Activated gamma-delta T cell treated with anti-CD3 and anti-CD28 coated beads, Interleukin-2, amount 50 U/mL, for 16 hours (primary cell): ENCODE data around the gene AOAH.
A peak's percentile ranks its signal among the peaks of the same experiment; 100 is the strongest.

Source experiments
- DNase-seq: peaks from one replicate; pipeline ENCODE4 v3.0.0-alpha.2; 2020; ENCODE audit warnings: low read depth

The AOAH gene

DNA sequence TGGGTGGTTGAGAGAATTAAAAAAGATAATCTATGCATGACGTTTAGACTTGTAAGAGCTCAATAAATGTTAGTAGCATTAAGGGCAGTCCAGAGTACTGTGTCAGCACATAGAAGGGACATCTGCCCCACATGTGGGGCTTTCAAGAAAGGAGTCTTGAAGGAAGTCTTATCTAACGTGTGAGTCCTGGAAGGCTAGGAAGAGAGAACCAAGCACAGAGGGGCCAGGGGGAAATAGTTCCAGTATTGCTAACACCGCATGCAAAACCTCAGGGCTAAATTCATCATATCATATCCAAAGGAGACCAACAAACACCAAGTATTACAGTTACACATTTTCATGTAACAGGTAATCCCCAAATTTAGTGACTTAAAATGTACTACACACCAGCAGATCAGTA is 122.7 kb downstream of the AOAH start:
- DNase-seq: no peak

DNA sequence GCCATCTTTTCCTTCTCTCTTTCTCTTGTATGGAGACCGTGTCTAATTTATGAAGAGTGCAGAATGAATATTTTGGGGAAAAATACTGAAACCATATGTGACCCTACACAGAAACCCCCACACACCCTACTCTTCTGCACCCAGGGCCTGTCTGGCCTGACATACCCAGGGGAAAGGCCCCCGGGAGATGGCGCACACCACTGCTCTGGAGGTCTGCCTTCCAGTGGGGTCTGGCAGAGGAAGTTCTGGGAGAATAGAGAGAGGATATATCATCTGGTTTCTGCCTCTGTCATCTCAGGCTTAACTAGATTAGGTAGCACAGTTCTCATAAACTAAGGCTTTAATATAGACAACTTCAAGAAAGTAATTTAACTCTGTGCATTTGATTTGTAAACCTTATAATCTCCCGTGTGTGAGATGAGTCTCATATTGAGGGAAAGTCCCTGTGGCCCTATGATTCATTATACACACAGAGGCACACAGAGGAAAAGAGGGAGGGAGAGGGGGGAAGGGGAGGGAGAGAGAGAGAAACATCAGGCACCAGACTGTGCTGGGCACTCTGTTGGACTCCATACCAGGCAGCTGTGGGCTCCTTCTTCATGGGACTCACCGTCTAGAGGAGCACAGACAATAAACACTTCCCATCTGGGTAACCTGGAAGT is 123.3 kb downstream of the AOAH start:
- peak; percentile 7 for DNase-seq

DNA sequence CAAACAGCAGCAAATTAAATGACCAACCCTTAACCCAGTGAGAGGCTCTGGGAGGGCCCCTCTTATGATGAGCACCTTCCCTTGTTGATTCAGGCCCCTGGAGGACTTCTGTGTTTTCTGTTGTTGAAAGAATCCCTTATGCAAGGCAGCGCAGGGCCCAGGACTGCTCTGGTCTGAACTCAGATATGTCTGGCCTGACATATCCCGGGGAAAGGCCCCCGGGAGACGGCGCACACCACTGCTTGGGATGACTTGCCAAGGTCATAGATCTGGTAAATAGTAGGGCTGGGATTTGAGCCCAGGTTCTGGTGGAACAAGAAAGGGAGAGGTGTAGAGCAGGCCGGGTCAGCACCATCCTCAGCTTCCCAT is 124.0 kb downstream of the AOAH start:
- DNase-seq: no peak

DNA sequence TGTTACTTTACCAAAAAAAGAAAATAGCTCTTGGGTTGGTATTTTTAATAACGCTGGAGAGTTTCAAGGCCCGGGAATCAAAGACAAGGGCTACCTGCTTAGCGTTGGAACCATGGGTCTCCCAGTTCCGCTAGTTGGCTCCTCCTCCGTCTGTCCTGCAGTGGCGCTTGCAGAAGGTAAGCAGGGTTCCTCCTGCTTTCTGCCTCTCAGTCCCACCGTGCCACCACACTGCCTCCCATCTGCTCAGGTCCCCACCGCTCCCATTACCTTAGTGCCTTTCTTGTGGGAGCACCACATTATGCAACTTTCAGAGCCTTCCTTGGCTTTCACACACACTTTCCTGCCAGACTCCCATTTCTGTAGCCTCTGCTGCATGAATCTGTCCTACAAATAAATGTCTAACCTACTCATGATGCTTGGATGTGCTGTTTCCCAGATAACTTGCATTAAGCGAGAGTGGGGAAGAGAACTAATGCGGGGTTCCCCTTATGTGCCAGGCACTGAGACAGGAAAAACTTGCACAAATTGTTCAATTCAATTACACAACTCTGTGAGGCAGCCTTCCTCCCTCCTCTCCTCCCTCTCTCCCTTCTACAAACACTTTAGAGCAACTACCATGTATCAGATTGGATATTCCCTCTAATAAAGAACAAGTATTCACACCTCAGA is 124.5 kb downstream of the AOAH start:
- no peak for DNase-seq

DNA sequence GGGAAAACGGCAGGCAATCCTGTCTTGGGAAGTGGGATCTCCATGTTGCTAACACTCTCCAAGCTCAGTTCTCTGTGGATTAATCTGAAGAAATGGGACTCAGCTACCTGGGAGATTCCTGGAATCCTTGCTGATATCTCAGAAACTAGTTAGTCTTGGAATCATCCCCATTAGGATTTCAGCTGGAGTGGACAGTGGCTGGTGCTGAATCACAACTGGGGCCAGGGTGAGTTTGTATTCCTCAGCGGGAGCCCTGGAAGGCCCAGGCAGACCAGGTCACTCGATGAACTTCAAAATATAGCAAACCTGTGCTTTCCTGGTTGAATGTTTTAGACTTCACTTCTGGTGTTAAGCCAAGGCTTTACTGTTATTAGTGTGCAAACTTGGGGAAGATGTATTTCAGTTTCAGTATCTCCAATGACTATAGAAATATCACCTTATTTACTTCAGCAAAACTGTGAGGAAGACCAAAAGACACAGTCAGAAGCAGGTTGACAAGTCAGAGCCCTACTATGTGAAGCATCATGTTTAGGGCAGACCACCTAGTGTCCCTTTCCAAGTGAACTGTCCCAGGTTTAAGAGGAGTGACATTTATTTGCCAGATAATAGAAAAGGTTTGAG is 126.1 kb downstream of the AOAH start:
- DNase-seq: no peak

DNA sequence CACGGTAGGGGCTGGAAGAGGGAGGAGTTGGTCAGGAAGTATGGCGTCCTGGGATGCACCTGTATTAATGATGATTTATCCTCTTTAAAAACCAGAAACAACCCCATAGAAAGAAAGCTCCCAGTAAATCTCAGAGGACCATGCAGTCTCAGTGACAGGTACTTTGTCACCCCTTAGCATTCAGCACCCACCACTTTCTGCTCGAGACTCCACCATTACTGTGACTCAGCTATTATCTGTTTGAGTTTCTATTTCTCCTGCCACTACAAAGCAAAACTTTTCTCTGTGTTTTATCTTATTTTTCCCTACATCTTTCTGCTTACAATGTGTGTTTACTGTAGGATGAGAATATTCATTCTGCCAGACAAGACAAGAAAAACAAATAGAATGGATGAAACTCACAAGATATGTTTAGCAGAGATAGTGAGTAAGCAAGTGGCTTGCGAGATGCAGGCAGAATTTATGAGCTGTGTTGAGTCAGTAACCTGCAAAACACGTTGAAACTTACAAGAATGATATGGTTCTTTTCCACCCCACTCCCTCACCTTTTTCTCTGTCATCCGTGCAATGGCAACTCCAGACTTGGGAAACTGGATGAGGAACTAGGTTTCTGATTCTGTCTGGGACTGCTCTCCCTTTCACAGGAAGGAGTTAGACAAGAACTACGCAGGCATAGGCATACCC is 127.1 kb downstream of the AOAH start:
- no peak for DNase-seq

DNA sequence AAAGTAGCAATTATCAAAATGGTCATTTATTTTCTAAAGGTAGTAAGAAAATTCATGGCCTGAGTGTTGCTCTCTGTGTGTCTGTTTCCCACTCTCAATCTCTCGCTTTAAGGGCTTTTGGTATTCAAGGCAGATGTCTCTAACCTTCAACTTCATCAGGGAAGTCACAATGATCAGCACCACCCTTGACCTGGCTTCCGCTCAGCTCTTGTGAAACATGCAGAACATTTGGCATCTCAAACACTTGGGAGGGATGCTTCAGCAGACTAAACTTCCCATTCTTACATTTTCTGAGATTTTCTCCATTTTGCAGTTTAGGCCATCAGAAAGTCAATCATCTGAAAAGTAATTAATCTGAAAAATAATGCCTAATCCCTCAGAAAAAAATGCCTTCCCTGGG is 129.8 kb downstream of the AOAH start:
- DNase-seq: no peak

DNA sequence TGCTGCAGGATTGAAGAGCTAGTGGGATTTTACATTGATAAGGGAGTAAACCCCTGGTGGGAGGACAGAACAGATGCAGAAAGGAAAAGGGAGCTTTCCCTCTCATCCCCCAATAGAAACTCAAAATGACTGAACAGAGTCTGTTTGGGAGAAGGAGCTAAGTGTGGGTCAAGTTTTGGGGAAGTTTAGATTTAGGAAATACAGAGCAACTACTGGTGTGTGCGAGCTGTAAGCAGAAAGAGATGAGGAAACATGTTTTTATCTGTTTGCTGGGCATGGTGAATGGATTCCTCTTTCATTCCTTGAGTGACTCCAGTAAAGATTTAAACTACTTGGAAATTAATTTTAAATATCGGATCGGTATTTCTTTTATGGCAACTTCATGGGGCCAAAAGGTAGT is 132.7 kb downstream of the AOAH start:
- no peak for DNase-seq

DNA sequence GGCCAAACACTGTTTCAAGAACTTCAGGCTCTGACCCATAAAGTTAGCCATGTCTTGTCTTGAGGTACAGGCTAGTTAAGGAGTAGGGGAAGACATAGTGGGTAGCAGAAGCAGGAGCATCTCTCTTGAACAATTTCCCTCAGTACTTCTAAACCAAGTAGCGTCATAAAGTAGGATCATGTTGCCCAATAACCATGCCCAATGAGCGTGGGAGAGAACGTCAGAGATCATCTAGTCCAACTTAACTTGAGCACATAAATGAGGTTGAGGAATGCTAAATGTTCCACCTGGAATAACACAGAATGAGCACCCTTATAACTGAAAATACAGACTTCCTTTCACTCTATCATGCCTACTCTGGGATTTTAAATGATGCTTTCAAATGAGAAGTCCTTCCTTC is 134.9 kb downstream of the AOAH start:
- DNase-seq: no peak

DNA sequence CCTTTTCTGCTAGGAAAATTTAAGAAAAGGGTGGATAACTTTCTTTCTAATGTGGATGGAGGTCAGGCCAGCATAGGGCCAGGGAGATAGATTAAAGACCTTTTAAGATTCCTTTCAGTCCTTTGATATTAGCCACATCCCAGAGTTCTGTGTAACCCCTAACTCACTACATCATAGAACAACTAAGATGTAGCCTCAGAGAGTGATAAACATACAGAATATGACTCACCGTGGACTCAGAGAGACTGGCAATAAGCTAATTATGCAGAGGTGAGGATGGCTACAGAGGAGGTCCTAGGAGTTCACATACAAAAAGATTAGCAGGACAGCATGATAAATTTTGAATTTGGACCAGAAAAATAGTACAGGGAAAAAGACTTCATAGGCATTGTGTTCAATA is 141.0 kb downstream of the AOAH start:
- DNase-seq: no peak

DNA sequence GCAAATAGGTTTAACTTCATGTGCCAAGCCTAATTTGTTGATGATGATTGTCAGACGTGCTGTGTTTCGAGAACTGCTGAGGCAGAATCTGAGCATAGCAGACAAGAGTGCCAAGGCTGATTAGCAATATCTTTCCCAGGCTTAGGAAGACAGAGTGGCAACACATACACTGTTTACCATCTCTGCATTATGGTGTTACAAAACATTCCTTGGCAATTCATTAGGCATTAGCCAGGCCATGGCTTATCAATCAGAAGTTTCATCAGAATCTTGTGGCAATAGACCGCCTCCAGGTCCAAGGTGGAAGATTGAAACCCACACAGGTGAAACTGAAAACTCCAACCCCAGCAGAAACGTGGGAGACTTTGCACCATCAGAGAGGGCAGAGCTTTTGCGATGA is 148.5 kb downstream of the AOAH start:
- DNase-seq: no peak

DNA sequence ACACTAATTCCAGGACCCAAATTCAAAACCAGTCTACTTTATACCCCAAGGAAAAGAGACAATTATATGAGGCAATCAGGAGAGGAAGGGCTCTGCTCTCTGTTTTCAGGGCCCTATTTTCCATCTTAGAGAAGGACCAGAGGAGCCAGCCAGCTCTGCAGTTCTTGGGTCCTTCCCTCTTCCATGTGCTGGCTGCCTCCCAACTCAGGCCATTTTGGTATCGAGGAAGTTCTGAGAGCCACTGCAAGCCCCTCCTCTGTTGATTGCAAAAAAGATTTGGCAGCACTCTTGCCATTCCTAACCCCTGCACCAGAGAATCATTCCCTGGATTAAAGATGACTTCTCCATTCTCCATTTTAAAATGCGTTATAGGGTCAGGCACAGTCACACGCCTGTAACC is 151.2 kb downstream of the AOAH start:
- DNase-seq: no peak

DNA sequence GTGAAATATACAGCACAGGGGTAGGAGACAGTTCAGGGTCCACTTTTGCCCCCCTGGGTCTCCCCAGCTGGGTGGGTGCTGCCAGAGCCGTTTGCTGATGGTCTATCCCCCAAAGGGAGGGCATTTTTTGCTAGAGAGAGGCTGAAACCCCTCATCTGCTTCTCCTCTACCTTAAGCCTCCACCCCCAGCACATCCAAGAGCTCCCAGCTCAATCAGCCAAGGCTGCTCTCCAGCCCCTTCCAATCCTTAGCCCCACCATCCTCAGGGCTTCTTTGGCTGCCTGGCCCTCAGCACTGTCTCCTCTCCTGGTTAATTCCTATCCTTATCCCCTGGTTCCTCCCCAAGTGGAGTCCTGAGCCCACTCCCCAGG is 153.1 kb downstream of the AOAH start:
- DNase-seq: no peak

DNA sequence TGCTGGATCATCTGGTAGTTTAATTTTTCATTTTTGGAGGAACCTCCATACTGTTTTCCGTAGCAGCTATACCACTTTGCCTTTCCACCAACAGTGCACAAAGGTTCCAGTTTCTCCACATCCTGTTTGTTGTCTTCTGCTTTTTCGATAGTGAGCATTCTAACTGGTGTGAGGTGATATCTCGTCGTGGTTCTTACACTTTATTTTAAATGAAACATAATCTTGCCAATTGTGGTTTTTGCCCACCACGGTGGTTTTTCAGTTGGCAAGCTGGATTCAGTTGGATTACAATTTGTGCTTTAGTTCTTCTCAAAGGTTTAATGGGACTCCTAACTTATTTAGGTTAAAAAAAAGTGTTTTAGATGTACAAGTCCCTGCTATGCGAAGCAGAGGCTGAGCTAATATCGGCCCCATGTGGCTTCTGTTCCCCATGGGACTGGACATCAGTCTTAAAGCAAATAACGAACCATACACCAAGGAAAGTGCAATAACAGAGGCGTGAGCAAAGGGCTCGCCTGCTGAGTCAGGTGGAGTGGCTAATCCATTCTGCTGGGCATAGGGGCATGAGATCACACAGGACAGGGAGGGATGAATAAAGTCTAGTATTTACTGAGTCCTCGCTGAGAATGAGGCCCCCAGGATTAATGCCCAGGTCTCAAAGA is 153.6 kb downstream of the AOAH start:
- no peak for DNase-seq

DNA sequence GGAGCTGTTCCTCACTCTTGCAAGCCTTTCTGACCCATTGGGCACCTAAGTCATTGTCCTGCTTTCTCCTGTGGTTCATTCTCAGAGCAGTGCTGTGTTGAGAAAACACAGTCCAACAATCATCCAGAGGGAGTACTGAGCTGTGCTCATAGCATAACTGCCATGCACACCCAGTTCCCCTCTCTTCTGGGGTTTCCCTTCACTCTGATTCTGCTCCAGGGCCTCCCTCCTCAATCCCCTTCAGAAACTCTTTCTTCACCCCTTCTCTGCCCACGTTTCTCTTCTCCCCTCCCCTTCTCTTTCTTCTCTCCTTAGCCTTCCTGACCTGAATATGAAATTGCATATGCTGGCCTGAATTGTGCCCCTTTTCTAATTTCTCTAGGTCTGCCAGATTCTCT is 155.8 kb downstream of the AOAH start:
- DNase-seq: no peak

DNA sequence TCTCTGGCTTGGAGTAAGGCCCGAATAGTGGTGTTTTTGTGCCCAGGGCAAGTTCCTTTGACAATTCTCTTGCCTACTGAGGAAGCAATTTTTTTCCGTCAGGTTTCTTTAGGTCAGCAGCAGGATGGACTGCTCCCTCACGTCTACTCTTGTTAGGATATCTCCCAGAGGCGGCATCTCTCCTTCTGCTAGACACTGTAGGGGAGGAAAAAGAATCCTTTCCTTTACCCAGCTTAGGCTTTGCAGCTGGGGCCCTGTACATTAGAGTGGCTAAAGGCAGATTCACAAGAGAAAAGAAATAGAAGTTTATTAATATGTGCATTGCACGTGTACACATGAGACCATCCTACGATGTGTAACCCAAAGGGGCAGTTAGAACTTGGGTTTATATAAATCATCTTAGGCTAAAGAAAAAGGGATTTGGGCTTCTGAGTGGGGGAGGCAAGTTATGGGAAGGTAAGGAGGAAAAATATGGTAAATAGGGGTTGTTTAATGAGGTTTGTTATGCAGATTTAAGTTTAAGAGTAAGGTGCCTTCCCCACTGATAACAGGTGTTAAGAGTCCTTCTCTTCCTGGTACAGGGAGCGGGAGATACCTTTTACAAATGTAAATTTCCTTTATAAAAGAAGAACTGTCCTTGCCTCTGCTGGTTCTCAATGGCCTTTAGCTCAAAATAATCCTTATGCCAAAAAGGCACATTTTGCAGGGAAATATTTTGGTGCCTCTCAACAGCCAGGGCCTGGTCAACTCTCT is 156.4 kb downstream of the AOAH start:
- no peak for DNase-seq

DNA sequence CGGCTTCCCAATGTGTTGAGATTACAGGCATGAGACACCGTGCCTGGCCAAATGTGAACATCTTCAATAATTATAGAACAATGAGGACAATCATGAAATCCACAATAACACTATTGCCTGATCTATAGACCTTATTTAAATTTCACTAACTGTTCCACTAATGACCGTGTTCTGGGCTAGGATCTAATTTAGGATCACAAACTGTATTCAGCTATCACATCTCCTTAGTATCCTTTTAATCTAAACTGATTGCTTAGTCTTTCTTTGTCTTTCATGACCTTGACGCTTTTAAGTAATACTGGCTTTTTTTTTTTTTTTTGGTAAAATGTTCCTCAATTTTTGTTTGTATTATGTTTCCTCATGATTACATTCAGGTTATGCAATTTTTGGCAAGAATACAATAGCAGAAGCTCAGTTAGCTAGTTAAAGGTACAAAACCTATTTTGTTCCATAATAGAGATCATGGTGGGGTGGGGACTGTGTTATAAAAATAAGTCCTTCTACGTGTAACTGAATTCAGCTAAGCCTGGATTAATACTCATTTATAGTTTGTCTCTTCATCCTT is 158.4 kb downstream of the AOAH start:
- no peak for DNase-seq

DNA sequence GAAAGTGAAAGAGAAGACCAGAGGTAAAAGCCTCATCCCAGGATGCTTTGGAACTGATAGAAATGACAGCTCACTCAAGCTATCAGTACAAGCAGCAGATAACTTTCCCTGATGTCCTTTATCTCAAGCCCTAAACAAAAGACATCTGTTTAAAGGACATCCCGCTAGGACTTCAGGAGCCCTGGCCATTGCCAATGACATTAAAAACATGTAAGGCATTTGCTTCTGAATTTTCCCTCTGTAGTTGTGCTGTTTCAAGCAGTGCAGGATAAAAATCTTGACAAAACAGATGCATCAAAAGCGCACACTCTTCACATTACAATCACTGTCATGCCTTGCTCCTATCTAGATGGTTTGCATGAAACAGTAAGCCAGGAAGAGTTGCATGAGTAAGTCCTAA is 159.8 kb downstream of the AOAH start:
- DNase-seq: no peak

DNA sequence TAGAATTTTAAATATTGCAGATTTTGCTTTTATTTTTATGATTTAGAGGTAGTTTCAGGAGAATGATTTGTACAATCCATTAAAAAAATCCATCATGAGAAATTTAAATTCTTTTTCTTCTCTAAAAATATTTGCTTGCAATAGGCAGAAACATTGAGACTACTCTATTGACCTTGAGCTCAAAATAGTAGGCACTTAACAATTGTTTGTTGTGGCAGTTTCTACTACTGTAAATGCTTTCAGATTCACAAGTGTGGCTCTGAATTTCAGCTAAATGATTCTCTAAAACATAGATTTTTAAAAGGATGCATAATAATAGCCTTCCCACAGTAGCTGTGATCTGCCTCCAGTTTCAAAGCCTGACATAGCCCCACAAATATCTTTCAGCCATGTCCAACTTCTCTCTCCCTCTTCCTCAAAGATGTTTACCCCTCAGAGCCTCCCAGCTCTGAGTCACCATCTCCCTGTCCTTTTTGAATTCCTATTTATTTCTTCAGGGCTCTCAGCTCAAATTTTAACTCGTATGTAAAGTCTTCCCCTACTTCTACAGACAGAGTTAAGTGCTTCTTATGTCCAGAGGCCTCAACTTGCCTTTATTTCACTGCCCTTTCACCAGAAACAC is 160.5 kb downstream of the AOAH start:
- no peak for DNase-seq

DNA sequence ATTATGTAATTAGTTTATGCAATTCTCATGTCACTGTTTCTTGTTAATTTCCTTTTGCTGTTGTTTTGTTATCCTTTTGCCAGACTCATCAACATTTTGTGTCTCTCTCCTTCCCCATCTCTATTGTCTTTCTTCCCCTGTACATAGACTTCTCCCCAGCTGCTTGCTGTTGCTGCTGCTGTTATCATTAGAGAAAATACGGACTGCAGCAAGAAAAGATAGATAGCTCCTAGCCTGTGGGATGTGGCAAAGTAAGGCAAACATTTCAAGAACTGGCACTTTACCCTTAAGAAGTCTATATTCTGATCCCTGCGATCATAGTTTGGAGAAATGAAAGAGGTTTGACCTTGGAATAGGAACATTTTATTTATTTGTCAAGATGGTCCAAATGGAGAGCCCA is 162.2 kb downstream of the AOAH start:
- DNase-seq: no peak

DNA sequence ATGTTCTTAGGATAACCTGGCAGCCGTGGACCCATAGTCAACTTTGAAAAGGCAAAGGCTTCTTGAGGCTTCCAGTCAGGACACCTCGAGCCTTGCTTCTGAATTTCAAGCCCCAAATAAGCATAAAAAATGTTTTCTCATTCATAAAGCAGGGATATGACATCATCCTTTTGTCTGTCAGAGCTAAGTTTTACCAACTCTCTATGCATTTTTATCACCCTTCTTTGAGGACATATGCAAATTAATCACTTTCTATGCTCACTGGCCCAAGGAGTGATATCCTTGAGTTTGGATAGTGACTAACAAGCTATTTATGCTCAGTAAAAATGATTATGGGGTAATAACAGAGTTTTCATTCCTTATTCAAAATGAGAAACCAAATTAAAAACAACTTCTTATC is 175.3 kb downstream of the AOAH start:
- DNase-seq: no peak
